PC-3 (cell line): Measurements from ENCODE around the gene BTBD16.

Experiments used
- CTCF ChIP-seq: fragments of 300-600 bp; sonication (generic); conservative IDR thresholded peaks from 2 replicates; pipeline ENCODE4 v1.5.1; 2017; ENCODE audit warnings: antibody characterized with exemption, low read depth, mild to moderate bottlenecking, low read length
- EZH2 ChIP-seq: fragments of 300-600 bp; sonication (generic); IDR thresholded peaks from one replicate; pipeline ENCODE4 v1.6.1; 2017; ENCODE audit warnings: antibody characterized with exemption, mild to moderate bottlenecking, low read length; ENCODE audit not compliant: unreplicated experiment

GRCh38 chr10:122264436-122264835 lies 6.7 kb upstream of the BTBD16 start:
- TF ChIP-seq CTCF (no peak), EZH2 (no peak)
